ENCODE results near the gene STEAP3. TPM values are rescaled to one million over a fixed set of nuclear protein-coding genes. Genes with fewer than 3 reads are reported as not detected.

The STEAP3 gene
- total RNA-seq, 1 experiment from 2014 or later = 30.5 TPM

DNA sequence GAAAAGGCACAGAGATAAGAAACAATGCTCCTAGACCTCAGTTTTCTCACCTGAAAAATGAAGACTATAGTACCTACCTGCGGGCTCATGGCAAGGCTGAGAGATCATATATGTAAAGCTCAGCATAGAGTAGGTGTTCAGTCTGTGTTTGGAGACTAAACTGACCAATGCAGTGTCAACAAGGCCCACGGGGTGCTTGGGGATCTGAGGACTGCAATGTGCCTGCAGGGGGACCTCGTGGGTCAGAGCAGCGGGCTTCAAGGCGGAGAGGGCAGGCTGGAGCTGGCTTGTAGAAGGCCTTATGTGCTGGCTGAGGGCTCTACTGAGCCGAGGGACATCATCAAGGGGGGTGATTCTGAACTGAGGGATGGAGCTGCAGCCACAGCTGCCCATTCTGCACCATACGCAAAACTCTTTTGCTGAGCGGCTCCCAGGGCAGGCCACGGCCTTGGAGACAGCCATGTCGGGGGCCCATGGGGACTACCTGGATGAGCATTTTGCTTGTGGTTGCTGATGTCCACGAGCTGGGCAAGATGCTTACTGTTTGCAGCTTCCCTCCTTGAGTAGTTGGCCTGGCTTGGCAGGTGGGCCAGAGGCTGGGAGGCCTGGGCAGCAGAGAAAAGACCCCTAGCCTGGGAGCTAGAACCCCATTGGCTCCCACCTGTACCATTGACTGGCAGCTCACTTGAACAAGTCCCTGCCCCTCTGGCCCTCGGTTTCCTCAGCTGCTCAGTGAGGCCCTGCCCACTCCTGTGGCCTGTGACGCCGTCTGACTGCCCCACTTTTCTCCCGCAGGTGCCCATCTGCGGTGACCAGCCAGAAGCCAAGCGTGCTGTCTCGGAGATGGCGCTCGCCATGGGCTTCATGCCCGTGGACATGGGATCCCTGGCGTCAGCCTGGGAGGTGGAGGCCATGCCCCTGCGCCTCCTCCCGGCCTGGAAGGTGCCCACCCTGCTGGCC, 23.5 kb downstream of the STEAP3 start:
- Mint-ChIP-seq H3K27me3 (ENCODE audit: unreplicated experiment) (no peaks in the 10 kb centered on the region), H3K4me1 (ENCODE audit: low read depth, unreplicated experiment) (peaks cover 4% of the 10 kb centered on the region), H3K4me3 (ENCODE audit: low read depth, unreplicated experiment) (no peak overlapping the region), H3K27ac (ENCODE audit: unreplicated experiment) (peak overlapping the region; percentile 44), H3K9me3 (ENCODE audit: low read depth, unreplicated experiment) (no peaks in the 10 kb centered on the region), H3K36me3 (ENCODE audit: insufficient read depth, unreplicated experiment) (peaks cover 19% of the 10 kb centered on the region)
- DNase-seq = no peak
- CTCF ChIA-PET = no interaction called here
- BruUV-seq (replicated peaks) = no TSS peak
- TF ChIP-seq, protein P1, sequence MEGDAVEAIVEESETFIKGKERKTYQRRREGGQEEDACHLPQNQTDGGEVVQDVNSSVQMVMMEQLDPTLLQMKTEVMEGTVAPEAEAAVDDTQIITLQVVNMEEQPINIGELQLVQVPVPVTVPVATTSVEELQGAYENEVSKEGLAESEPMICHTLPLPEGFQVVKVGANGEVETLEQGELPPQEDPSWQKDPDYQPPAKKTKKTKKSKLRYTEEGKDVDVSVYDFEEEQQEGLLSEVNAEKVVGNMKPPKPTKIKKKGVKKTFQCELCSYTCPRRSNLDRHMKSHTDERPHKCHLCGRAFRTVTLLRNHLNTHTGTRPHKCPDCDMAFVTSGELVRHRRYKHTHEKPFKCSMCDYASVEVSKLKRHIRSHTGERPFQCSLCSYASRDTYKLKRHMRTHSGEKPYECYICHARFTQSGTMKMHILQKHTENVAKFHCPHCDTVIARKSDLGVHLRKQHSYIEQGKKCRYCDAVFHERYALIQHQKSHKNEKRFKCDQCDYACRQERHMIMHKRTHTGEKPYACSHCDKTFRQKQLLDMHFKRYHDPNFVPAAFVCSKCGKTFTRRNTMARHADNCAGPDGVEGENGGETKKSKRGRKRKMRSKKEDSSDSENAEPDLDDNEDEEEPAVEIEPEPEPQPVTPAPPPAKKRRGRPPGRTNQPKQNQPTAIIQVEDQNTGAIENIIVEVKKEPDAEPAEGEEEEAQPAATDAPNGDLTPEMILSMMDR (IDR thresholded peaks at IDR 0.05; ENCODE audit: unreplicated experiment) = no peak
- intact Hi-C loops (cut with micrococcal nuclease; ENCODE audit: unreplicated experiment) = no loop called here

DNA sequence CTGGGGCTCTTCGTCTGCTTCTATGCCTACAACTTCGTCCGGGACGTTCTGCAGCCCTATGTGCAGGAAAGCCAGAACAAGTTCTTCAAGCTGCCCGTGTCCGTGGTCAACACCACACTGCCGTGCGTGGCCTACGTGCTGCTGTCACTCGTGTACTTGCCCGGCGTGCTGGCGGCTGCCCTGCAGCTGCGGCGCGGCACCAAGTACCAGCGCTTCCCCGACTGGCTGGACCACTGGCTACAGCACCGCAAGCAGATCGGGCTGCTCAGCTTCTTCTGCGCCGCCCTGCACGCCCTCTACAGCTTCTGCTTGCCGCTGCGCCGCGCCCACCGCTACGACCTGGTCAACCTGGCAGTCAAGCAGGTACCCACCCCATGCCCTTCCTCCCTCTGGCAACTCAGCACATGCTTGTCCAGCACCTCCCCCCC, 24.2 kb downstream of the STEAP3 start:
- Mint-ChIP-seq H3K4me1 (ENCODE audit: low read depth, unreplicated experiment) (peaks cover 11% of the 10 kb centered on the region), H3K27me3 (ENCODE audit: unreplicated experiment) (no peaks in the 10 kb centered on the region), H3K9me3 (ENCODE audit: low read depth, unreplicated experiment) (no peaks in the 10 kb centered on the region), H3K4me3 (ENCODE audit: low read depth, unreplicated experiment) (no peak overlapping the region), H3K36me3 (ENCODE audit: insufficient read depth, unreplicated experiment) (peaks cover 19% of the 10 kb centered on the region), H3K27ac (ENCODE audit: unreplicated experiment) (peak overlapping the region; percentile 44)
- CTCF ChIA-PET = no interaction called here
- intact Hi-C loops (cut with micrococcal nuclease; ENCODE audit: unreplicated experiment) = no loop called here
- no TSS peak for BruUV-seq (replicated peaks)
- TF ChIP-seq, protein P1 (IDR thresholded peaks at IDR 0.05; ENCODE audit: unreplicated experiment) = no peak
- DNase-seq = no peak

DNA sequence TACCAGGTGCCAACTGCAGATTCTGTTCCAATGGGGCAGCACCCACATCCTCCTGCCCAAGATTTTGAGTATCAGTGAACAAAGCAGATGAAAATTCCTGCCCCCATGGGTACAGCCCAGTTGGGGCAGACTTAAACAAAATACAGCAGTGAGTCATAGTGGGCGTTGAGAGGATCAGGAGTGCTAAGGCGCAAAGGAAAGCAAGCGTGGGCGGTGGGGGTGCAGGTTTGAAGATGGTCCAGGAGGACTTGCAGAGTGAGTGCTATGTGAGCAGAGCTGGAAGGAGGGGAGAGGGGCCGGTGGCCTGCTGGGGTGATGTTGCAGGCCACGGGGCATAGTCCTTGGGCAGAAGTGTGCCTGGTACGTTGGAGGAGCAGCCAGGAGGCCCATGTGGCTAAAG, 24.7 kb downstream of the STEAP3 start:
- H3K36me3 Mint-ChIP-seq (ENCODE audit: insufficient read depth, unreplicated experiment) = peaks cover 19% of the 10 kb centered on the region
- H3K27ac Mint-ChIP-seq (ENCODE audit: unreplicated experiment) = no peak overlapping the region
- CTCF ChIA-PET = no interaction called here
- intact Hi-C loops (cut with micrococcal nuclease; ENCODE audit: unreplicated experiment) = no loop called here
- H3K9me3 Mint-ChIP-seq (ENCODE audit: low read depth, unreplicated experiment) = no peaks in the 10 kb centered on the region
- H3K4me3 Mint-ChIP-seq (ENCODE audit: low read depth, unreplicated experiment) = no peak overlapping the region
- peaks cover 15% of the 10 kb centered on the region for H3K4me1 Mint-ChIP-seq (ENCODE audit: low read depth, unreplicated experiment)
- TF ChIP-seq, protein P1 (IDR thresholded peaks at IDR 0.05; ENCODE audit: unreplicated experiment) = no peak
- DNase-seq = no peak
- no TSS peak for BruUV-seq (replicated peaks)
- no peaks in the 10 kb centered on the region for H3K27me3 Mint-ChIP-seq (ENCODE audit: unreplicated experiment)

DNA sequence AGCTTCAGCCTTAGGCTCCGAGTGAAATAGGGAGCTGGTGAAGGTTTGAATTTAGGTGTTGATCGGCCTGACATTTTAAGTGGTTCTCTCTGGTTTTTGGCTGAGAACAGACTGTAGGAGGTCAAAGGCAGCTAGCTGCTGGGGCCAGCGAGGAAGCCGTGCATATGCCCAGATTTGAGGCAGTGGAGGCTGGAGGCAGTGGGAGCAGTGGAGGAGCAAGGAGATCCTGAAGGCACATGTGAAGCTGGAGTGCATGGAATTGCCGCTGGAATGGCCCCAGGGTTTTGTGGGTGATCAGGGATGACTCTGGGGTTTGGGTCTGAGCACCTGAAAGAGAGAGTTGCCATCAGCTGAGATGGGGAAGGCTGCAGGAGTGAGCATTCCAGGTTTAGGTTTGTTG, 25.1 kb downstream of the STEAP3 start:
- intact Hi-C loops (cut with micrococcal nuclease; ENCODE audit: unreplicated experiment) = no loop called here
- Mint-ChIP-seq H3K27ac (ENCODE audit: unreplicated experiment) (no peak overlapping the region), H3K4me1 (ENCODE audit: low read depth, unreplicated experiment) (peaks cover 20% of the 10 kb centered on the region), H3K9me3 (ENCODE audit: low read depth, unreplicated experiment) (no peaks in the 10 kb centered on the region), H3K4me3 (ENCODE audit: low read depth, unreplicated experiment) (no peak overlapping the region), H3K27me3 (ENCODE audit: unreplicated experiment) (no peaks in the 10 kb centered on the region), H3K36me3 (ENCODE audit: insufficient read depth, unreplicated experiment) (peaks cover 19% of the 10 kb centered on the region)
- TF ChIP-seq, protein P1 (IDR thresholded peaks at IDR 0.05; ENCODE audit: unreplicated experiment) = no peak
- no TSS peak for BruUV-seq (replicated peaks)
- DNase-seq = no peak
- CTCF ChIA-PET = no interaction called here

All from Calu3 (cell line).